ENCODE data around the gene ROBO3. TPM values are rescaled to one million over a fixed set of nuclear protein-coding genes. Genes with fewer than 3 reads are reported as not detected.
A peak's percentile ranks its signal among the peaks of the same experiment; 100 is the strongest.

ROBO3 gene
- total RNA-seq, 2 donors from 2014 or later: 11.1 to 11.5 TPM

DNA sequence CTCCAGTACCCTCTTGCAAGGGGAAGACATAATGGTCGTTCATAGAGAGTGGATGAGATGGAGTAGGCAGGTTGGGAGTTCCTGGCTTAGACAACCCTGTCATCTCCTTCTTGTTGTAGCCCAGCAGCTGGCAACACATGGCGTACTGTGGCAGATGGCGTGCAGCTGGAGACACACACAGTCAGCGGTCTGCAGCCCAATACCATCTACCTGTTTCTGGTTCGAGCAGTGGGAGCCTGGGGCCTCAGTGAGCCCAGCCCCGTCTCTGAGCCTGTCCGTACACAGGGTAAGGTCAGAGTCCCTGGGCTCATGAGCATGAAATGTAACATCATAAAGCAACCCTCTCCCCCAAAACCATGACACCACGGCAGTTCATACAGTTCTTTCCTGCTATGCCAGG, 8.7 kb downstream of the ROBO3 start:
- intact Hi-C loops (cut with DNase I): no loop called here
- no peak for DNase-seq
- no peak for ATAC-seq

DNA sequence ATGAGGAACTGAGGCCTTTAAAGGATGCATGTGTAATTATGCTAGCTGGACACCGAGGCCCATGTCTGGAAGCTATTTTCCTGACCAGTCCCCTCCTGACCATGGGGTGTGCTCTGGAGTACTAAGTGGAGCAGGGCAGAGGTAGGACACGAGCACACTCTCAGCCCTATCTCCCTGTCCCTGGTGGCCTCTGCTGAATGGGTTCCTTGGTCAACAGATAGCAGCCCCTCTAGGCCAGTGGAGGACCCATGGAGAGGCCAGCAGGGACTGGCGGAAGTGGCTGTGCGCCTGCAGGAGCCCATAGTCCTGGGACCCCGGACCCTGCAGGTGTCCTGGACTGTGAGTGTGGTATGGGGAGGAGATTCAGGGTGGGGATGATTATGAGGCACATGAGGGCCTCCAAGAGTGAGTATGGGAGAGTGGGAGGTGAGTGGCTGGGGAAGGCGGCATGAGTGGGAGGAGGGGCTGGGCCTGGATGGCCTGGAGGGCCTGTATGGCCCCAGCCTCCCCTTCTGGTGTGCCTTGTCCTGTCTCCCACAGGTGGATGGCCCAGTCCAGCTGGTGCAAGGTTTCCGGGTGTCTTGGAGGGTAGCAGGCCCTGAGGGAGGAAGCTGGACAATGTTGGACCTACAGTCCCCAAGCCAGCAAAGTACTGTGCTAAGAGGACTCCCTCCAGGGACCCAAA, 9.5 kb downstream of the ROBO3 start:
- DNase-seq (no peak), ATAC-seq (no peak)
- intact Hi-C loops (cut with DNase I): loop anchor here in 1 of 2 donors (5.0 kb wide), 1 partner anchor 78 kb away; the partner anchor contains the start of gene CCDC15

DNA sequence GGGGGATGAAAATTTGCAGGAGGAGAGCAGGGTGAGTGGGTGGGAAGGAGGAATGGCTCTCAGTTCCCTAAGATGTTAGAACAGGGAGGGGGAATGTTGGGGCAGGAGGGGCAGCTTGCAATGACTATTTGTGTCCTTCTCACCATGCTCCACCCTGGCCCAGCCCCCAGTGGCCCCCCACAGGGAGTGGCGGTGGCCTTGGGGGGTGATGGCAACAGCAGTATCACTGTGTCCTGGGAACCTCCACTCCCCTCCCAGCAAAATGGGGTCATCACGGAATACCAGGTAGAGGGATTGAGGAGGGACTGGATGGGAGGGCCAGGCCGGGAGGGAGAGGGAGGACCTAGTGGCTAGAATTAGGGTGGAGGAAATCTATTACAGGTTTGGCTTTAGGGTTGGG, 10.2 kb downstream of the ROBO3 start:
- no peak for ATAC-seq
- intact Hi-C loops (cut with DNase I): loop anchor here in 1 of 2 donors (5.0 kb wide), 1 partner anchor 77 kb away; the partner anchor contains the start of gene CCDC15
- DNase-seq: no peak

DNA sequence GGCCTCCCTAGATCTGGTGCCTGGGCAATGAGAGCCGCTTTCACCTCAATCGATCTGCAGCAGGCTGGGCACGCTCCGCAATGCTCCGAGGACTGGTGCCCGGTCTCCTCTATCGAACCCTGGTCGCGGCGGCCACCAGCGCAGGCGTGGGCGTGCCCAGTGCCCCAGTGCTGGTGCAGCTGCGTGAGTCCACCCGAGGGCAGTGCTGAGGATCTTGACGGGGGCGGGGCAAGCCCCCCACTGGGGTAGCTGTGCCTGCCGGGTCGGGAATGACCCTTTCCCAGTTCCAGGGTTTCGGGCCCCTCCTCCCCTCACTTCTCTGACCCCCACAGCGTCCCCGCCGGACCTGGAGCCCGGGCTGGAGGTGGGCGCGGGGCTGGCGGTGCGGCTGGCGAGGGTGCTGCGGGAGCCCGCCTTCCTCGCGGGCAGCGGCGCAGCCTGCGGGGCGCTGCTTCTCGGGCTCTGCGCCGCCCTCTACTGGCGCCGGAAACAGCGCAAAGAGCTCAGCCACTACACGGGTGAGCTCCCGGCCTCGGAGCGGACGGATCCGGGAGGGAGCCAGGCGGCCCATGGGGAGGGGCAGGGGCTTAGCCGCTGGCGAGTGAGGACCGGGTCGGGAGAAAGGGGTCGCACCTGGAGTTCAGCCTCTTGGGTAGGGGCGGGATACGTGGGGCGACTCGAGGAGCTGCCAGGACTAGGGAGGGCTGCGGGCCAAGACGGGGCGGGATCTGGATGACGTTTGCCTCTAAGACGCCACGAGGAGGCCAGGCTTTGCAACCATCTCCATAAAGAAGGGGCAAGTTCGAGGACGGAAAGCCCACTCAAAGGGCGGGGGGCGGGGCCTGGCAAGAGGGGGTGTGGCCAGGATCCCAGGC, 10.9 kb downstream of the ROBO3 start:
- DNase-seq: peak; percentile 93
- intact Hi-C loops (cut with DNase I): loop anchor here in 1 of 2 donors (5.0 kb wide), 1 partner anchor 76 kb away; the partner anchor contains the start of gene CCDC15
- peak; percentile 93 to 94 for ATAC-seq

DNA sequence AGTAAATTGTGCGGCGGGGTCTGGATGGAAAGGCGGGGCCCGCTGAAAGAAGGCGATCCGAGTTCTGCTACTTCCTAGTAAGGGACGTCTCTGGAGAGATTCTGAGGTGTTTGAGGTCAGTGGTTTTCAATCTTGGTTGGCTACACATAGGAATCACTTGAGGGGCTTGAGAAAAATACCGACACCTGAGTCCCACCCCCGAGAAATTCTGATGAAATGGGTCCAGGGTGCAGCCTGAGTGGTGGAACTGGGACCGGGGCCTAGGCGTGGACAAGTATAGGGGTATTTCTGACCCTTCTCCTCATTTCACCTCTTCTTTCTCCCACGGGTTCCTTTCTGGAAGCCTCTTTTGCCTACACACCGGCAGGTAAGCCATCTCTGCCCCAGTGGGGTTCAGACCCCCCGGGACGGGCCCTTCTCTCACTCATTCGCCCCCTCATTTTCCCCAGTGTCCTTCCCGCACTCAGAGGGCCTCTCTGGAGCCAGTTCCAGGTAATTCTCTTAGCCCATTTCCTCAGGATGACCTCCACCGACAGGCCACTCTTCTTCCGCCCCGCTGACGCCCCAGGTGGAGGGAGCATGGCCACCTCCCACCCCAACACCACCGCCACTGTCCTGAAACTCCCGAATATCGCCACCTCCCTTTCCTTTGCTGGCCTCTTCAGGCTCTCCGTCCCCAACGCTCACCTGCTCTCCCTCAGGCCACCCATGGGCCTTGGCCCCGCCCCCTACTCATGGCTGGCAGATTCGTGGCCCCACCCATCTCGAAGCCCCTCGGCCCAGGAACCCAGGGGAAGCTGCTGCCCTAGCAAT, 11.8 kb downstream of the ROBO3 start:
- no peak for ATAC-seq
- no peak for DNase-seq
- intact Hi-C loops (cut with DNase I): loop anchor here in 1 of 2 donors (5.0 kb wide), 1 partner anchor 75 kb away; the partner anchor contains the start of gene CCDC15

DNA sequence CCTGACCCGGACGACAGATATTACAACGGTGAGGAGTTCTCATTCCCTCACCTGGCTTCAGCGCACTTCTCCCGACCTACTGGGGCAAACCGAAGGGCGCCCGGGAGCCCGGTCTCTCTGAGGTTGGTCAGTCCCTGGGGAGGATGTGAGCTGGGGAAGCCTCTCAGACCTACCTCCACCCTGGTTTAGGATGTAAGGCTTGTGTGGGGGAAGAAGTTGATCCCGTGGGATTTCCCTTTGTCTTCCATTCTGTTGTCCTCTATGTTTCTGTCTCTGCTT, 12.3 kb downstream of the ROBO3 start:
- intact Hi-C loops (cut with DNase I): loop anchor here in 1 of 2 donors (5.0 kb wide), 1 partner anchor 75 kb away; the partner anchor contains the start of gene CCDC15
- DNase-seq: no peak
- no peak for ATAC-seq

DNA sequence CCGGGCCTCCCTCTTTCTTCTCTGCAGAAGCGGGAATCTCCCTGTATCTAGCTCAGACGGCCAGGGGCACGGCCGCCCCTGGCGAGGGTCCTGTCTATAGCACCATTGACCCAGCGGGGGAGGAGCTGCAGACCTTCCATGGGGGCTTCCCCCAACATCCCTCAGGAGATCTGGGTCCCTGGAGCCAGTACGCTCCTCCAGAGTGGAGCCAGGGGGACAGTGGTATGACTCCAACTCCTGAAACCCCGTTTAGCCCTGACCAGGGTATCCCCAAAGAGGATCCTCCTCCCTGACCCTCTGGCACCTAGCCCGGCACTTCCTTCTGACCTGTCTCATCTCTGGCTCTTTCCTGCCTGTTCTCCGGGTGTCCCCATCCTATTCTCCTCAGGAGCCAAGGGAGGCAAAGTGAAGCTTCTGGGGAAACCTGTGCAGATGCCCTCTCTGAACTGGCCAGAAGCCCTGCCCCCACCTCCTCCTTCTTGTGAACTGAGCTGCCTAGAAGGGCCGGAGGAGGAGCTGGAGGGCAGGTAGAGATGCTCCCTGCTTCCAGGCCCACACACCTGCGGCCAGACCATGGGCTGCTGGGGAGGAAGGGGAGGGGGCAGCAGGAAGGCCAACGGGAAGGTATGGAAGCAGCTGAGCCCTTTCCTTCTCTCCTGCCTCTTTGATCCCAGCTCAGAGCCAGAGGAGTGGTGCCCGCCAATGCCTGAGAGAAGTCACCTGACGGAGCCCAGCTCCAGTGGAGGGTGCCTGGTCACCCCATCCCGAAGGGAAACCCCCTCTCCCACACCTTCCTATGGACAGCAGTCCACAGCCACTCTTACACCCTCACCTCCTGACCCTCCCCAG, 12.9 kb downstream of the ROBO3 start:
- ATAC-seq (no peak), DNase-seq (no peak)
- intact Hi-C loops (cut with DNase I): loop anchor here in 1 of 2 donors (5.0 kb wide), 1 partner anchor 74 kb away; the partner anchor contains the start of gene CCDC15

DNA sequence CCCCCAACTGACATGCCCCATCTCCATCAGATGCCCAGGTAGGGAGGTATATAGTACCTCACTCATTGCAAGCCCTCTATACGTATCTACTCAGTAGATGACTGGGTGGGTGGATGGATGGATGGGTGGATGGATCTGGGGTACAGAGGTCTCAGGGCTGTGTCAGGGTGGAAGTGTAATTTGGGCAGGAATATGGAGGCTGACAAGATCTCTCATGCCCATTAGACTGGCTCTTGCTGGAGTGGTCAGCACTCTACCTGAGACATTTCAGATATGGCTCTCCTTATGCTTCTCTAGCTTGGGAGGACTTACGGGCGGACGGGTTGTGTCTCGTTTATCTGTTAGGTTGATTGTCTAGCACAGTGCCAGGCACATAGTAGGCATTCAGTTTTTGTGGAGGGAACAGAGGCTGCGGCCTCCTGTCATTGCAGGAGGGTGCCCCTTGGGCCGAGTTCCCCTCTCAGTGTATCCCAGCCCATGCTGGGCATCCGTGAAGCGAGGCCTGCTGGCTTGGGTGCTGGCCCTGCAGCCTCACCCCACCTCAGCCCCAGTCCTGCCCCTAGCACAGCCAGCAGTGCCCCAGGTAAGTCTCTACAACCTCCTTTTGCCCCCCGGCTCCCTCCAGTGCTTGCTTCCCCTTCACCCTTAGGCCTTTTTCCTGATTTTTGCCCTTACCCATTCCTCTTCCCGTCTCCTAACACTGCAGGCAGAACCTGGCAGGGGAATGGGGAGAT, 13.7 kb downstream of the ROBO3 start:
- intact Hi-C loops (cut with DNase I): loop anchor here in 1 of 2 donors (5.0 kb wide), 1 partner anchor 73 kb away; the partner anchor contains the start of gene CCDC15
- DNase-seq: no peak
- ATAC-seq: no peak

DNA sequence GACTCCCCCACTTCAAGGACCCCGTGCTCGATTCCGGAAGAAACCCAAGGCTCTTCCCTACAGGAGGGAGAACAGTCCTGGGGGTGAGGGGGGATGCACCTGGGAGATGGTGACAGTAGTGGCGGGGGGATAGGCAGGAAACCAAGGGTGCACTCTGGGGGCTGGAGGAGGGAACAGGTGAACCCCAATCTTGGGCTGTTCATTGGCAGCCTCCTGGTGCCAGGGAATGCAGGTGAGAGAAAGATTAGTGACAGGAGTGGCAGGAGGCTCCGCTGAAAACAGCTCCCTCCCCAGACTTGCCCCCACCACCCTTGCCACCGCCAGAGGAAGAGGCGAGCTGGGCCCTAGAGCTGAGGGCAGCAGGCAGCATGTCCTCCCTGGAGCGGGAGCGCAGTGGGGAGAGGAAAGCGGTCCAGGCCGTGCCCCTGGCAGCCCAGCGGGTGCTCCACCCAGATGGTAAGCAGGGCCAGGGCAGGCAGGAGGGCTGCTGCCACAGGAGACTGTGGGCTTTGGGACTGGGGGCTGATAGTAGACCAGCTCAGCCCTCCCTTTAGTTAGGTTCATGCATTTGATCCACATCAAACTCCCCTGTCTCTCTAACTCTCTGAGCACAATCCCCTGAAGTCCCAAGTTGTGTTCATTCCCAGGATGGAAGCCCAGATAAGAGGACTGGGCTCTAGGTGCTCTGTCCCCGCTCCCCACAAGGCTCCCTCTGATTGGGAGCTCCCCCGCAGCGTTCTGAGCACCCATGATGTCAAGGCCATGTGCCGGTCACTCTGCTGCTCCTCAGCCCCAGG, 14.5 kb downstream of the ROBO3 start:
- ATAC-seq: no peak
- intact Hi-C loops (cut with DNase I): loop anchor here in 1 of 2 donors (5.0 kb wide), 1 partner anchor 73 kb away; the partner anchor contains the start of gene CCDC15
- DNase-seq: no peak

DNA sequence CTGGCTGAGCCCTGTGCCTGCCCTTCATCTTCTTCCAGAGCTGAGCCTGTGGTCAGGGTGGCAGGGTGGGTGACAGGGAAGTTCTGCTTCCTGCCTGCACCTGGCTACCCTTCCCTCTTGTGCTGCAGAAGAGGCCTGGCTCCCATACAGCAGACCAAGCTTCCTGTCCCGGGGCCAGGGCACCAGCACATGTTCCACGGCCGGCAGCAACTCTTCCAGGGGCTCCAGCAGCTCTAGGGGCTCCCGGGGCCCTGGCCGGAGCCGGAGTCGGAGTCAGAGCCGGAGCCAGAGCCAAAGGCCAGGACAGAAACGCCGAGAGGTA, 15.0 kb downstream of the ROBO3 start:
- intact Hi-C loops (cut with DNase I): no loop called here
- ATAC-seq (no peak), DNase-seq (no peak)

DNA sequence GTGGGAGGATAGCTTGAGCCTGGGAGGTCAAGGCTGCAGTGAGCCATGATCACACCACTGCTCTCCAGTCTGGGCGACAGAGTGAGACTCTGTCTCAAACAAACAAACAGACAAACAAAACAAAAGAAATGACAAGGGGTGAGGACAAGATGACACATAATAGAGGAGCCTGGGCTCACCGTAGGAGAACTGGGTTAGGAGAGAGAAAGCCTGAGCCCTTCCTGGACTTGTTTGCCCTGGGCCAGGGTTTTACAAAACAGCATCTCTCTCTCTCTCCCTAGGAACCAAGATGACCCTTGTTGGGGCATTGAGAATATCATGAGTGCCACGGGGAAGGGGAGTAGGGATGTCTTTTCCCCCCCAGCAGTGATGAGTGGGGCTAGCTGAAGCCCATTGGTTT, 15.7 kb downstream of the ROBO3 start:
- no peak for ATAC-seq
- intact Hi-C loops (cut with DNase I): no loop called here

DNA sequence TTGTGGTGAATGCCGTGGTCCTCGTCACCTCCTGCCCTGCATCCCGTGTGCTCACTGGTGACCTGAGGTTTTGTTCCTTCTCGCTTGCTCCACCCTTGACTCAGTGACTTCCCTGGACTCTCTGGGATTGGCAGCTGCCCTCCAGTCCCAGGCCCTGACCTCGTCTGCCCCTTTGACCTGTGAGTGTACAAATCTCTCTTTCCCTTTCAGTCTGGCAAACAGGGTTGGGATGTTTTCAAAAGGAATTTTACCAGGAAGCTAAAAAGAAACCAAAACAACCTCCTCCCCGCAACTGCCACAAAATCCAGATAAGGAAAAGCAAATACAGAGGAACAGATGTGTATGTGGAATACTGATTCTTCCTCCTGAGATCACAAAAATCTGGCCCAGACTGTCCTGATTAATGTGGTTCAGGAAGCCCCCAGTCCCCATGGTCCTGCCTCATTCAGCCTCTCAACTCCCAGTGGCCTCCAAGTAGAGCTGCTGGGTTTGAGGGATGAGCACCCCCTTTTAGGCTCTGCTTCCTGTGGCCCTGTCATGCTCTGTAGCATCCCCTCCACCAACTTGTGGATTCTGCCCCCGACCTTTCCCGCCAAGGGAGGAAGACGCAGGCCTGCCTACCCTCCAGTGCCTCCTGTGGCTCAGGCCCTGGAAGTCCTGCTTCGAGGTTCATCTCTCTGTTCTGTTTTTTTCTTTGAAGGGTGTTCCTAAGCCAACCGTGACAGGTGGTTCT, 17.3 kb downstream of the ROBO3 start:
- ATAC-seq (peak; percentile 13 to 20), DNase-seq (peak; percentile 56)
- intact Hi-C loops (cut with DNase I): no loop called here

More for the DNA sequence above, 15.7 kb downstream of the ROBO3 start:
- no peak for DNase-seq

DNA sequence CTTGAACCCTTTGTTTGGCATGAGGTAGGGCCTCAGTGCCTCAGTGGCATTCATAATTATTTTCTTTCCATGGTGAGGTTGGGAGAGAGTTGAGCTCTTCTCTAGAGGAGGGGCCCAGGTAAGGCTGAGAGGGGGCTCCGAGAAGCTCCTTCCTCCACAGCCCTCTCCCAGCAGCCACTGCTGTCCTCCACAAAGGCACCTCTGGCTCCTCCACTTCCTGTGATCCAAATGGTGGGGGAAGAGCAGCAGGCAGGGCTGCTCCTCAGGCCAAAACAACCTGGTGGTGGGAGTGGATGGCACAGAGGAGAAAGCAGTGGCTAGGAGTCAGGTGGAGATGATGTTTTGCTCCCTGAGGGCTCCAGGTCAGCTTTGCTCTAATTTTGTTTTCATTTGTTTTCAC, 19.1 kb downstream of the ROBO3 start:
- ATAC-seq (no peak), DNase-seq (no peak)
- intact Hi-C loops (cut with DNase I): no loop called here

DNA sequence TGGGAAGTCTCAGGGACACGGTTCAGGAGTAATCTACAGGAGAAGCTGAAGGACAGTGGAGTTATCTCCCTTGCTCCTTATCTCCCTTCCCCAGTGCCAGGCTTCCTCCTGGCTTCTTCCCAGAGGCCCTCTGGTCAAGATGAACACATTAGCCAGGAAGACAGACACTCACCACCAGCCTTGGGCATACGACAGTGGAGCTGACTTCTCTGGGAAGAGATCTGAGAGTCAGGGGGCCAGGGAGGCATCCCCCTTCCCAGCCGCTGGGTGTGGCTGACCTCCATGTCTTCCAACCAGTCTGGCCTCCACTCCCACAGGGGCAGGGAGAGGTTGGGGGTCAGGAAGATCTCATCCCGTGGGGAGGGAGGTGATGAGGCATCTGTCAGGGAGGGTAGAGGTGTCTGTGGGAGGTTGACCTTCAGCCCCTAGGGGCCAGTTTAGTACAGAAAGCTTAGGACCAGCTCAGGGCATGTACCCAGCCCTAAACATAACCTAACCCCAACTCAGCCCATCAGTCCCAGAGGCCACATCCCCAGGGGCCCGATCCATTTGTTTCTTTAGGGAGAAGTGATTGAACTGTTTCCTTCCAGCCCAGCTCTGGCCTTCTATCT, 19.7 kb downstream of the ROBO3 start:
- no peak for DNase-seq
- intact Hi-C loops (cut with DNase I): no loop called here
- no peak for ATAC-seq

DNA sequence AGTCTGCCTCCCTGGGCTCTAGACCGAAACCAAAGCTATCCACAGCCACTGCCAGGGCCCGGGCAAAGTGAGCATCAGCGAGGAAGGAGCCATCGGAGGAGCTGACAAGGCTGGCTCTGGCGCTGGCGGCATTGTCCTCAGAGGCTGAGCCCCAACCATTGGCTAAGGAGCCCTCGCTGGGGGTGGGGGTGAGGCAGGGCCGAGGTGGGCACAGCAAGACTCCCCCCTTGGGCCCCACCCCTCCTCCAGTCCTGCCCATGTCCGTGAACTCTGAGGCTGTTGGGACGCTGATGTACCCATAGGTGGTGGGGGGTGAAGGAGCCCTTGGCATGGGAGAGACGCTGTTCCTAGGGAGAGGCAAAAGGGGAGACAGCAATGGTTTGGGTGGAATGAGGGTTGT, 21.2 kb downstream of the ROBO3 start:
- DNase-seq: no peak
- ATAC-seq: no peak
- intact Hi-C loops (cut with DNase I): no loop called here
